Fibroblast of villous mesenchyme (primary cell): ENCODE measurements around the gene TMEM236. TPM values are rescaled to one million over a fixed set of nuclear protein-coding genes. Genes with fewer than 3 reads are reported as not detected.

ENCODE experiments used
- DNase-seq: peaks from one replicate; pipeline ENCODE4 v3.0.0-alpha.2; 2010; ENCODE audit warnings: low read depth
- H3K4me3 ChIP-seq: 2 replicates; pipeline ENCODE4 v1.5.1; 2011; ENCODE audit warnings: low read depth, mild to moderate bottlenecking, low read length
- CTCF ChIP-seq: IDR thresholded peaks from 2 replicates; pipeline ENCODE4 v1.5.1; 2012; ENCODE audit warnings: low read depth, mild to moderate bottlenecking, low read length; ENCODE audit not compliant: insufficient read depth
- total RNA-seq: library from RNA; depleted of rRNA; stranded (reverse); fragments of >200 nt; gene quantifications from 2 replicates; pipeline ENCODE4 v1.2.3, GENCODE V29; 2012

The TMEM236 gene
- total RNA-seq, 1 donor: under 0.01 TPM

GRCh38 chr10:17816199-17816598, 64.2 kb downstream of the TMEM236 start:
- H3K4me3 ChIP-seq: no peak overlapping the region
- no peak for DNase-seq

GRCh38 chr10:17817316-17817715, 65.3 kb downstream of the TMEM236 start:
- no peak for TF ChIP-seq CTCF
- H3K4me3 ChIP-seq: no peak overlapping the region
- no peak for DNase-seq

More at GRCh38 chr10:17816199-17816598, 64.2 kb downstream of the TMEM236 start:
- TF ChIP-seq CTCF: no peak

- TF ChIP-seq CTCF: no peak
- DNase-seq: no peak
- no peak overlapping the region for H3K4me3 ChIP-seq
Measured at GRCh38 chr10:17817790-17818189, 65.8 kb downstream of the TMEM236 start.

- DNase-seq: no peak
- TF ChIP-seq CTCF: no peak
- H3K4me3 ChIP-seq: no peak overlapping the region
Measured at GRCh38 chr10:17819836-17820235, 67.8 kb downstream of the TMEM236 start.

GRCh38 chr10:17820943-17821342, 68.9 kb downstream of the TMEM236 start:
- H3K4me3 ChIP-seq: no peak overlapping the region
- no peak for DNase-seq
- no peak for TF ChIP-seq CTCF

- TF ChIP-seq CTCF: no peak
- DNase-seq: no peak
- no peak overlapping the region for H3K4me3 ChIP-seq
Measured at GRCh38 chr10:17821893-17822292, 69.9 kb downstream of the TMEM236 start.

- DNase-seq: no peak
- no peak overlapping the region for H3K4me3 ChIP-seq
- no peak for TF ChIP-seq CTCF
Measured at GRCh38 chr10:17831341-17831740, 79.3 kb downstream of the TMEM236 start.
